Adrenal gland (tissue), 5 donors: ENCODE data around the gene DIAPH3.

Source experiments
- POLR2A ChIP-seq, 2 donors: fragments of 450-650 bp; IDR thresholded peaks; one replicate each; pipeline ENCODE4 v1.6.1; 2017; ENCODE audit warnings: antibody characterized with exemption in 2 of 2, mild to moderate bottlenecking in 2 of 2, moderate library complexity in 1 of 2
- TF ChIP-seq, protein P1 (sequence below), 6 experiments: fragments of 450-650 bp in 4 of 6; fragments of 200-600 bp in 2 of 6; sonication (generic) in 1 of 6; IDR thresholded peaks; 1 replicate in 5 of 6; 2 replicates in 1 of 6; pipeline versions ENCODE4 v1.5.1 to v1.8.0; 2016 to 2021; ENCODE audit warnings: antibody characterized with exemption in 6 of 6, mild to moderate bottlenecking in 2 of 6, moderate library complexity in 1 of 6
- donor health status: DM: no; HTN: no; CAD: no.

DNA sequence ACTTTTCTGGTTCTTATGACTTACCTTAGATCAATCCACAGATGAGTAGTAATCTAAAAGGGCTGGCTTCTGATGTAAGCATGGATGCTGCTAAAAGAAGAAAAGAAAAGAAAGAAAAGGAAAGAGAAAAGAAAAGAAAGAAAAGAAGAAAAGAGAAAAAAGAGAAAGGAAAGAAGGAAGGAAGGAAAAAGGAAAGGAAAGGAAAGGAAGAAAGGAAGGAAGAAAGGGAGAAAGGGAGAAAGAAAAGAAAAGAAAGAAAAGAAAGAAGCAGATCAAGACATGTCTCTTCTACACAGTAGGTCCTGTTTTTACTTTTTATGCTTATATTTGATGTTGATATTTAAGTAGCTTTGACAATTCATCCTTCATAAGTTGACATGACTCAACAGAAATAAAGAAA is 421.3 kb downstream of the DIAPH3 start:
- TF ChIP-seq, protein P1, sequence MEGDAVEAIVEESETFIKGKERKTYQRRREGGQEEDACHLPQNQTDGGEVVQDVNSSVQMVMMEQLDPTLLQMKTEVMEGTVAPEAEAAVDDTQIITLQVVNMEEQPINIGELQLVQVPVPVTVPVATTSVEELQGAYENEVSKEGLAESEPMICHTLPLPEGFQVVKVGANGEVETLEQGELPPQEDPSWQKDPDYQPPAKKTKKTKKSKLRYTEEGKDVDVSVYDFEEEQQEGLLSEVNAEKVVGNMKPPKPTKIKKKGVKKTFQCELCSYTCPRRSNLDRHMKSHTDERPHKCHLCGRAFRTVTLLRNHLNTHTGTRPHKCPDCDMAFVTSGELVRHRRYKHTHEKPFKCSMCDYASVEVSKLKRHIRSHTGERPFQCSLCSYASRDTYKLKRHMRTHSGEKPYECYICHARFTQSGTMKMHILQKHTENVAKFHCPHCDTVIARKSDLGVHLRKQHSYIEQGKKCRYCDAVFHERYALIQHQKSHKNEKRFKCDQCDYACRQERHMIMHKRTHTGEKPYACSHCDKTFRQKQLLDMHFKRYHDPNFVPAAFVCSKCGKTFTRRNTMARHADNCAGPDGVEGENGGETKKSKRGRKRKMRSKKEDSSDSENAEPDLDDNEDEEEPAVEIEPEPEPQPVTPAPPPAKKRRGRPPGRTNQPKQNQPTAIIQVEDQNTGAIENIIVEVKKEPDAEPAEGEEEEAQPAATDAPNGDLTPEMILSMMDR (IDR thresholded peaks at IDR 0.05): no peak
- TF ChIP-seq POLR2A (IDR thresholded peaks at IDR 0.05): no peak
